NB4 (cell line): ENCODE measurements around the gene DGLUCY.
"Not testable (repeated sequence)": the region's sequence is repeated elsewhere in the genome, so short reads cannot be mapped to it uniquely, and the experiment has no call there.

ENCODE experiments used
- DNase-seq: peaks from one replicate; pipeline ENCODE4 v3.0.0; 2010; ENCODE audit warnings: low read depth
- H3K4me3 ChIP-seq: one replicate; pipeline ENCODE4 v1.5.1; 2011; ENCODE audit warnings: mild to moderate bottlenecking, low read depth, low read length, moderate library complexity
- CTCF ChIP-seq: IDR thresholded peaks from one replicate; pipeline ENCODE4 v1.5.1; 2012; ENCODE audit warnings: low read depth, low read length
- MAX ChIP-seq: IDR thresholded peaks from 2 replicates; pipeline ENCODE4 v1.6.1; 2011; ENCODE audit warnings: low read depth, low read length
- MYC ChIP-seq: IDR thresholded peaks from 2 replicates; pipeline ENCODE4 v1.6.1; 2011; ENCODE audit warnings: low read depth, low read length
- POLR2A ChIP-seq: IDR thresholded peaks from 2 replicates; pipeline ENCODE4 v1.6.1; 2011; ENCODE audit warnings: mild to moderate bottlenecking; ENCODE audit not compliant: insufficient read length; ENCODE audit errors: extremely low read depth

The DGLUCY gene

DNA sequence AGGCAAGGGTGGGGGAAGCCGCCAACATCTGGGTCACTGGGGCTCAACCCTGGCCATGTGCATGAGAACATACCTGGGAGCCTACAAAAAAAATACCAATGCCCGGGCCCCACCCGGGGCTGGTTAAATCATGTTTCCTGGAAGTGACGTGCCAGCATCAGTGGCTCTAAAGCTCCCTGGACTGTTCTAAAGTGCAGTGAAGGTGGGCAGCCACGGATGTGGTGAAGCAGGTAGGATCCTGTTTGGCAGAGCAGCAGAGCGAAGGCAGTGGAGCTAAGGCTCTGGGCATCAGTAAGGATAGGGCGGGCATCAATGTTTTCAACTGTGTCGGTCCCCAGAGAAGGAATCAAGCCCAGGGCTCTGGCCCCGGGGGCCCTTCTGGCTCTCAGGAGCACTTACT is 131.2 kb downstream of the DGLUCY start:
- no peak for DNase-seq
- no peak for TF ChIP-seq MYC
- no peak for TF ChIP-seq MAX
- TF ChIP-seq POLR2A = no peak
- TF ChIP-seq CTCF = no peak
- no peak overlapping the region for H3K4me3 ChIP-seq

- H3K4me3 ChIP-seq, DNase-seq: not testable (repeated sequence)
Observed at GRCh38 chr14:91245616-91246015, 131.7 kb downstream of the DGLUCY start.

DNA sequence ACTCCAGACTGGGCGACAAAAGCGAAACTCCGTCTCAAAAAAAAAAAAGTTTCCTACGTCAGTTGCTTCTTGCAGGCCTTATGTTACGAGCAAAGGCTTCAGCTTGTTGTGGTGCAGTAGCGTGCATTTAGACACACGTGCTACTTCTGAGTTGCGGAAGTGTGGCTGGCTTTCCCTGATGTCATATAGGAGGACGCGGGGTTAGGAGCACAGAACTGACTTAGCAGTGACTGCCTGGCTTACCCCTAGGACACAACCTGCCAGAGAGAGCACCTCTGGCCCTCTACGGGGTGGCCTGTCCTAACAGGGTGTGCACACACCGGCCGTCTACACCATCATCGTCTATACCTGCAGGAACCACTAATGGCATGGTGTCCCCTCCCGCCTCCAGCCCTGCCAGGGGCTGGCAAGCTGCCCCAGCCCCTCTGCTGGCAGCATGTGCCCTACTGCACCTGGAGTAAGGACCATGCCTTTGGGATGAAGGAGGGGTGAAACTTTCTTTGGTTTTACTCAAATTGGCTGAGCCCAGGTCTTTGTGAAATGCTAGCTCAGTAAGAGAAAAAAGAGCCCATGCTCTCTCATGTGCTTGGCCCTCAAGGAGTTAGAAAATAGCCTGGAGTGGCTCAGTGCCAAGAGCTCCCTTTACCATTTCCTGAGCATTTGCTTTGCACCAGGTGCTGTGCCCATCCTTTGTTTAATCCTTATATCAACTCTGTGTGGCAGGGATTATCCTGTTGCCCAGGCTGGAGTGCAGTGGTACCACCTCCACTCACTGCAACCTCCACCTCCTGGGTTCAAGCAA is 132.4 kb downstream of the DGLUCY start:
- TF ChIP-seq MAX = no peak
- TF ChIP-seq MYC = no peak
- TF ChIP-seq POLR2A = no peak
- no peak for TF ChIP-seq CTCF
- no peak overlapping the region for H3K4me3 ChIP-seq
- no peak for DNase-seq

GRCh38 chr14:91249841-91250616 is 136.2 kb downstream of the DGLUCY start:
- peak; percentile 29; the same call in 1 of the 2 replicates for TF ChIP-seq MAX
- TF ChIP-seq POLR2A = no peak
- peak; percentile 91 for DNase-seq
- H3K4me3 ChIP-seq = peak overlapping the region; percentile 22

DNA sequence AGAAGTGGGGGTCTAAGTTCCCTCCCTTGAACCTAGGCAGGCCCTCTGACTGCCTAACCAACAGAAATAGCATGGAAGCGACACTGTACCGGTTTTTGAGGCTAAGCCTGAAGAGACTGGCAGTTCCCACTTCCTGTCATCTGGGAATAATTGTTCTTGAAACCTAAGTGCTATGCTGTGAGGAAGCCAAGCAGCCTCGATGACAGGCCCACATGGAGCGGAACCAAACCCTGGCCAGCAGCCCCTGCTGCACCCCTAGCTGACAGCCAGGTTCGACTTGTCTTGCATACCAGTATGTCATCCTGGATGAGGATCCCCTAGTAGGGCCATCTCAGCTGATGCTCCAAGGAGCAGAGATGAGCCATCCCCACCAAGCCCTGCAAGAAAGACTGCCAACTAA is 137.0 kb downstream of the DGLUCY start:
- no peak overlapping the region for H3K4me3 ChIP-seq
- no peak for TF ChIP-seq POLR2A
- TF ChIP-seq MYC = no peak
- no peak for TF ChIP-seq MAX
- no peak for TF ChIP-seq CTCF
- DNase-seq = no peak

GRCh38 chr14:91252871-91253794 is 139.3 kb downstream of the DGLUCY start:
- peak; percentile 52 for DNase-seq
- TF ChIP-seq CTCF = no peak
- no peak for TF ChIP-seq MYC
- no peak for TF ChIP-seq MAX
- no peak for TF ChIP-seq POLR2A
- peak overlapping the region; percentile 37 for H3K4me3 ChIP-seq
